ENCODE measurements around the gene PPP4R2.

GRCh38 chr3:73036694-73037591 is 40.3 kb downstream of the PPP4R2 start:
- TF ChIP-seq CTCF (conservative IDR thresholded peaks at IDR 0.05; ENCODE audit: low read depth, low read length) (no peak), EZH2phosphoT487 (IDR thresholded peaks at IDR 0.05; ENCODE audit: borderline replicate concordance, low read length) (no peak)

Measured in PC-3 (cell line).